Fibroblast of lung (primary cell): ENCODE results near the gene MTG2. TPM values are rescaled to one million over a fixed set of nuclear protein-coding genes. Genes with fewer than 3 reads are reported as not detected.

ENCODE experiments used
- DNase-seq, 2 donors: peaks; one replicate each; pipeline versions ENCODE4 v3.0.0 to v3.0.0-alpha.2; 2010; ENCODE audit warnings: low read depth in 2 of 2
- H2AFZ ChIP-seq: 2 replicates; pipeline ENCODE4 v1.5.1; 2012; ENCODE audit warnings: low read length, control low read depth, inconsistent platforms
- H3K27ac ChIP-seq: 2 replicates; pipeline ENCODE4 v1.5.1; 2011; ENCODE audit warnings: low read length, control low read depth; ENCODE audit not compliant: insufficient read depth
- H3K27me3 ChIP-seq: 2 replicates; pipeline ENCODE4 v1.5.1; 2011; ENCODE audit warnings: mild to moderate bottlenecking, low read length; ENCODE audit not compliant: control insufficient read depth, insufficient read depth
- H3K36me3 ChIP-seq: 2 replicates; pipeline ENCODE4 v1.5.1; 2011; ENCODE audit warnings: low read length; ENCODE audit not compliant: control insufficient read depth, insufficient read depth
- H3K4me1 ChIP-seq: 2 replicates; pipeline ENCODE4 v1.5.1; 2011; ENCODE audit warnings: low read length; ENCODE audit not compliant: control insufficient read depth, insufficient read depth; ENCODE audit errors: extremely low read depth
- H3K4me2 ChIP-seq: 2 replicates; pipeline ENCODE4 v1.5.1; 2011; ENCODE audit warnings: low read length, control low read depth; ENCODE audit not compliant: insufficient read depth; ENCODE audit errors: extremely low read depth
- H3K4me3 ChIP-seq, 4 experiments: fragments of 200-600 bp in 1 of 4; sonication (generic) in 1 of 4; replicated peaks in 1 of 4; 2 replicates each; pipeline ENCODE4 v1.5.1; 2011 to 2016; ENCODE audit warnings: low read length in 4 of 4, low read depth in 3 of 4, mild to moderate bottlenecking in 3 of 4, control low read depth in 2 of 4, inconsistent platforms in 1 of 4, mixed read lengths in 1 of 4; ENCODE audit not compliant: insufficient read depth in 1 of 4; ENCODE audit errors: control extremely low read depth in 1 of 4
- H3K79me2 ChIP-seq: 2 replicates; pipeline ENCODE4 v1.5.1; 2012; ENCODE audit warnings: mild to moderate bottlenecking, low read length, inconsistent platforms; ENCODE audit not compliant: control insufficient read depth, insufficient read depth
- H3K9ac ChIP-seq: 2 replicates; pipeline ENCODE4 v1.5.1; 2011; ENCODE audit warnings: mild to moderate bottlenecking, low read length, control low read depth; ENCODE audit not compliant: insufficient read depth
- H3K9me3 ChIP-seq: 2 replicates; pipeline ENCODE4 v1.5.1; 2012; ENCODE audit warnings: low read depth, low read length; ENCODE audit not compliant: control insufficient read depth, insufficient read depth
- H4K20me1 ChIP-seq: 2 replicates; pipeline ENCODE4 v1.5.1; 2011; ENCODE audit warnings: low read length; ENCODE audit not compliant: control insufficient read depth, insufficient read depth; ENCODE audit errors: extremely low read depth
- EZH2 ChIP-seq: IDR thresholded peaks from 2 replicates; pipeline ENCODE4 v1.5.1; 2012; ENCODE audit warnings: low read length, control low read depth, mild to moderate bottlenecking; ENCODE audit errors: missing control alignments
- polyA plus RNA-seq, 2 donors: library from polyadenylated mRNA; depleted of rRNA in 1 of 2; stranded (reverse) in 1 of 2; unstranded in 1 of 2; fragments of >200 nt; gene quantifications; 2 replicates each; pipeline ENCODE4 v1.2.1, GENCODE V29; 2011 to 2012; ENCODE audit warnings: missing spikeins in 1 of 2
- total RNA-seq: library from RNA; depleted of rRNA; stranded (reverse); fragments of >200 nt; gene quantifications from 2 replicates; pipeline ENCODE4 v1.2.1, GENCODE V29; 2014
- TF ChIP-seq, protein P1 (sequence below), 2 donors: IDR thresholded peaks in 1 of 2; conservative IDR thresholded peaks in 1 of 2; 1 replicate in 1 of 2; 2 replicates in 1 of 2; pipeline ENCODE4 v1.5.1; 2011 to 2012; ENCODE audit warnings: low read length in 2 of 2, control low read depth in 1 of 2, inconsistent platforms in 1 of 2, low read depth in 1 of 2, mild to moderate bottlenecking in 1 of 2

Gene MTG2
- total and polyA plus RNA-seq, 2 donors (not counting 1 experiment from before 2014, with no cell fraction given): 16.5 to 17.5 TPM

DNA sequence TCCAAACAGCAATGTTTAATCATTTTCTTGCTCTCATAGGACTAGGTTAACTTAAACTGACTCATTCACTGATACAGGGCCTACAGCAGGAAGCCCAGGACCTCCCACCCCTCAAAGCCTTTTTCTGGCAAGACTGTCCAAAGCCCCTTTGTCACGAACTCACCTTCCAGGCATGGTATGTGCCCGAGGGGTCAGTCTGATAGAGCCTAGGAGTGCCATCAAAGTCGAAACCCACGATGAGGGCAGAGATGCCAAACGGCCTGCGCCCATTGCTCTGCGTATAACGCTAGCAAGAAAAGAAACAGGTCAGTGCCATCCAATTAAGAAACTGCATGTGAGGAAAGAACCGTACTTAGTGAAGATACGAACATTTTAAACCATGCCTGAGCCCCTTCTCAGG is 43.9 kb upstream of the MTG2 start:
- no peak for DNase-seq
- Histone ChIP-seq H3K27me3 (no peaks in the 10 kb centered on the region), H3K79me2 (peaks cover 46% of the 10 kb centered on the region), H3K9ac (no peak overlapping the region), H2AFZ (no peak overlapping the region), H4K20me1 (peaks cover 2% of the 10 kb centered on the region), H3K9me3 (no peaks in the 10 kb centered on the region), H3K4me2 (no peak overlapping the region), H3K36me3 (peaks cover 25% of the 10 kb centered on the region), H3K4me1 (peaks cover 6% of the 10 kb centered on the region), H3K27ac (no peak overlapping the region), H3K4me3 (no peak overlapping the region)
- TF ChIP-seq EZH2: no peak
- TF ChIP-seq, protein P1, sequence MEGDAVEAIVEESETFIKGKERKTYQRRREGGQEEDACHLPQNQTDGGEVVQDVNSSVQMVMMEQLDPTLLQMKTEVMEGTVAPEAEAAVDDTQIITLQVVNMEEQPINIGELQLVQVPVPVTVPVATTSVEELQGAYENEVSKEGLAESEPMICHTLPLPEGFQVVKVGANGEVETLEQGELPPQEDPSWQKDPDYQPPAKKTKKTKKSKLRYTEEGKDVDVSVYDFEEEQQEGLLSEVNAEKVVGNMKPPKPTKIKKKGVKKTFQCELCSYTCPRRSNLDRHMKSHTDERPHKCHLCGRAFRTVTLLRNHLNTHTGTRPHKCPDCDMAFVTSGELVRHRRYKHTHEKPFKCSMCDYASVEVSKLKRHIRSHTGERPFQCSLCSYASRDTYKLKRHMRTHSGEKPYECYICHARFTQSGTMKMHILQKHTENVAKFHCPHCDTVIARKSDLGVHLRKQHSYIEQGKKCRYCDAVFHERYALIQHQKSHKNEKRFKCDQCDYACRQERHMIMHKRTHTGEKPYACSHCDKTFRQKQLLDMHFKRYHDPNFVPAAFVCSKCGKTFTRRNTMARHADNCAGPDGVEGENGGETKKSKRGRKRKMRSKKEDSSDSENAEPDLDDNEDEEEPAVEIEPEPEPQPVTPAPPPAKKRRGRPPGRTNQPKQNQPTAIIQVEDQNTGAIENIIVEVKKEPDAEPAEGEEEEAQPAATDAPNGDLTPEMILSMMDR (conservative IDR thresholded peaks at IDR 0.05 in 1 of 2, IDR thresholded peaks at IDR 0.05 in 1 of 2; ENCODE audit: low read depth in 1 of 2, low read length in 2 of 2): no peak

DNA sequence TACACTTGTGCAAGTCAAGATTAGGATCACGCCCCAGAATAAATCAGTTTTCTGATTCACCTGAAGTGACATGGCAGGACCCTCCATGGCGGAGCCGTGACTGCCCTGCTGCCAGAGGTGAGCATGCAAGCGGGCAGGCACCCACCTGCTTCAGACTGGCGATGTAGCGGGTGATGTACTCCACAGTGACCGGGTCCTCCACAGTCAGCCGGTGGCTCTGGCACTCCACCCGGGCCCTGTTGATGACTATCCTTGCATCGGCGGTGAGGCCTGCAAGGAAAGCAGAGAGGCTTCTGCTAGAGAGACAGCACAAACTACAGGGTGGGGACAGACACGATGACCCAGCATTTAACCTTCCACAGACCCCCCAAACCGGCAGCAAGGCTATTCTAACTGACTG is 43.2 kb upstream of the MTG2 start:
- no peak for TF ChIP-seq EZH2
- TF ChIP-seq, protein P1 (conservative IDR thresholded peaks at IDR 0.05 in 1 of 2, IDR thresholded peaks at IDR 0.05 in 1 of 2; ENCODE audit: low read depth in 1 of 2, low read length in 2 of 2): no peak
- H3K9ac ChIP-seq: no peak overlapping the region
- H3K27me3 ChIP-seq: no peaks in the 10 kb centered on the region
- peaks cover 51% of the 10 kb centered on the region for H3K79me2 ChIP-seq
- no peak overlapping the region for H3K4me2 ChIP-seq
- peaks cover 6% of the 10 kb centered on the region for H3K4me1 ChIP-seq
- H3K9me3 ChIP-seq: no peaks in the 10 kb centered on the region
- peaks cover 2% of the 10 kb centered on the region for H4K20me1 ChIP-seq
- H3K27ac ChIP-seq: no peak overlapping the region
- H2AFZ ChIP-seq: no peak overlapping the region
- no peak for DNase-seq
- peaks cover 25% of the 10 kb centered on the region for H3K36me3 ChIP-seq
- H3K4me3 ChIP-seq: no peak overlapping the region

DNA sequence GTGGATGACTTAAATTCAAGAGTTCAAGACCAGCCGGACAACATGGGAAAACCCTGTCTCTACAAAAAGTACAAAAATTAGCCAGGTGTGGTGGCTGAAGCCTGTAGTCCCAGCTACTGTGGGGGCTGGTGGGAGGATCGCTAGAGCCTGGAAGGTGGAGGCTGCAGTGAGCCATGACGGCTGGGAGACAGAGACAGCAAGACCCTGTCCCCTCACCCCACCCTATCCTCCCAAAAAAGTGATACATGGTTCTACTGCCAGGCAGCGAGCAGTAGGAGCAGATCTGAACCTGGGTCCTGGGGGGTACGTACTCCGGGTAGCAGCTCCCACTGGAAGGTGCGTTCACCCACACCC is 41.8 kb upstream of the MTG2 start:
- Histone ChIP-seq H3K27ac (no peak overlapping the region), H2AFZ (no peak overlapping the region), H3K79me2 (peaks cover 64% of the 10 kb centered on the region), H3K4me2 (peak overlapping the region; percentile 9), H3K4me3 (peak overlapping the region in 1 of 4 experiments; percentile 77), H3K36me3 (peaks cover 23% of the 10 kb centered on the region), H3K9me3 (no peaks in the 10 kb centered on the region), H3K4me1 (peaks cover 2% of the 10 kb centered on the region), H4K20me1 (peaks cover 2% of the 10 kb centered on the region), H3K27me3 (no peaks in the 10 kb centered on the region), H3K9ac (no peak overlapping the region)
- no peak for DNase-seq
- no peak for TF ChIP-seq EZH2
- TF ChIP-seq, protein P1 (conservative IDR thresholded peaks at IDR 0.05 in 1 of 2, IDR thresholded peaks at IDR 0.05 in 1 of 2; ENCODE audit: low read depth in 1 of 2, low read length in 2 of 2): no peak
